Mesothelial cell of epicardium (in vitro differentiated cells): ENCODE results near the gene ACTN4. TPM values are rescaled to one million over a fixed set of nuclear protein-coding genes. Genes with fewer than 3 reads are reported as not detected.
A peak's percentile ranks its signal among the peaks of the same experiment; 100 is the strongest.

ENCODE experiments used
- DNase-seq, 2 experiments: peaks; one replicate each; pipeline ENCODE4 v3.0.0; 2021; ENCODE audit warnings: low spot score in 2 of 2; ENCODE audit not compliant: unreplicated experiment in 2 of 2
- H3K27ac Mint-ChIP-seq: 2 replicates; pipeline ENCODE4 v1.8.0; 2021; ENCODE audit warnings: mixed read lengths
- H3K27me3 Mint-ChIP-seq: 2 replicates; pipeline ENCODE4 v1.8.0; 2021; ENCODE audit warnings: low read depth, mixed read lengths
- H3K36me3 Mint-ChIP-seq: 2 replicates; pipeline ENCODE4 v1.8.0; 2021; ENCODE audit warnings: mixed read lengths
- H3K4me1 Mint-ChIP-seq: 2 replicates; pipeline ENCODE4 v1.8.0; 2021; ENCODE audit warnings: mixed read lengths
- H3K4me3 Mint-ChIP-seq: 2 replicates; pipeline ENCODE4 v1.8.0; 2021; ENCODE audit warnings: mild to moderate bottlenecking, moderate library complexity, mixed read lengths
- H3K9me3 Mint-ChIP-seq: 2 replicates; pipeline ENCODE4 v1.8.0; 2021; ENCODE audit warnings: mixed read lengths
- total RNA-seq: library from RNA; stranded (reverse); gene quantifications from 3 replicates; pipeline ENCODE4 v1.2.1, GENCODE V29; 2021
- TF ChIP-seq, protein P1 (sequence below): fragments of 200-600 bp; sonication (generic); IDR thresholded peaks from one replicate; pipeline ENCODE4 v1.5.0; 2021; ENCODE audit warnings: antibody characterized with exemption; ENCODE audit not compliant: unreplicated experiment

The ACTN4 gene
- total RNA-seq, 1 donor from 2014 or later = 452 TPM

- Mint-ChIP-seq H3K27ac (peak overlapping the region; percentile 64), H3K36me3 (peaks cover 24% of the 10 kb centered on the region), H3K4me3 (no peak overlapping the region), H3K4me1 (peaks cover 9% of the 10 kb centered on the region), H3K9me3 (no peaks in the 10 kb centered on the region), H3K27me3 (no peaks in the 10 kb centered on the region)
- TF ChIP-seq, protein P1, sequence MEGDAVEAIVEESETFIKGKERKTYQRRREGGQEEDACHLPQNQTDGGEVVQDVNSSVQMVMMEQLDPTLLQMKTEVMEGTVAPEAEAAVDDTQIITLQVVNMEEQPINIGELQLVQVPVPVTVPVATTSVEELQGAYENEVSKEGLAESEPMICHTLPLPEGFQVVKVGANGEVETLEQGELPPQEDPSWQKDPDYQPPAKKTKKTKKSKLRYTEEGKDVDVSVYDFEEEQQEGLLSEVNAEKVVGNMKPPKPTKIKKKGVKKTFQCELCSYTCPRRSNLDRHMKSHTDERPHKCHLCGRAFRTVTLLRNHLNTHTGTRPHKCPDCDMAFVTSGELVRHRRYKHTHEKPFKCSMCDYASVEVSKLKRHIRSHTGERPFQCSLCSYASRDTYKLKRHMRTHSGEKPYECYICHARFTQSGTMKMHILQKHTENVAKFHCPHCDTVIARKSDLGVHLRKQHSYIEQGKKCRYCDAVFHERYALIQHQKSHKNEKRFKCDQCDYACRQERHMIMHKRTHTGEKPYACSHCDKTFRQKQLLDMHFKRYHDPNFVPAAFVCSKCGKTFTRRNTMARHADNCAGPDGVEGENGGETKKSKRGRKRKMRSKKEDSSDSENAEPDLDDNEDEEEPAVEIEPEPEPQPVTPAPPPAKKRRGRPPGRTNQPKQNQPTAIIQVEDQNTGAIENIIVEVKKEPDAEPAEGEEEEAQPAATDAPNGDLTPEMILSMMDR = no peak
- no peak for DNase-seq
Measured at GRCh38 chr19:38727868-38728660, 80.6 kb downstream of the ACTN4 start.

DNA sequence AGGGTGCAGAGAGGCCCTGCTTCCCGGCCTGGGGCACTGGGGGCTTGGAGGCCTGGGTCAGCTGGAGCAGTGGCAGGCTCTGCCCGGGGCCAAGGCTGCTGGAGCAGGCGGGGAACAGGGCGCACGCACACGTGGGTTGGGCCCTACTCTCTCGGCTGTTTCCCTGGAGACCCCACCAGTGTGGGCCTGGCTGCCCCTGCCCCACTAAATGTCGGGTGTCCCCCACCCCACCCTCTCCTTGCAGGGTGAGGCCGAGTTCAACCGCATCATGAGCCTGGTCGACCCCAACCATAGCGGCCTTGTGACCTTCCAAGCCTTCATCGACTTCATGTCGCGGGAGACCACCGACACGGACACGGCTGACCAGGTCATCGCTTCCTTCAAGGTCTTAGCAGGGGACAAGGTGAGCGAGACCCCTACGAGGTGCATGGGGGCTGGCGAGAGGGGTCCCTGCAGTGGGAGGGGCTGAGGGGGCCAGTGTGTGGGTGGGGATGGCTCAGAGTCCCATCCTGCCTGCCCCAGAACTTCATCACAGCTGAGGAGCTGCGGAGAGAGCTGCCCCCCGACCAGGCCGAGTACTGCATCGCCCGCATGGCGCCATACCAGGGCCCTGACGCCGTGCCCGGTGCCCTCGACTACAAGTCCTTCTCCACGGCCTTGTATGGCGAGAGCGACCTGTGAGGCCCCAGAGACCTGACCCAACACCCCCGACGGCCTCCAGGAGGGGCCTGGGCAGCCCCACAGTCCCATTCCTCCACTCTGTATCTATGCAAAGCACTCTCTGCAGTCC is 81.5 kb downstream of the ACTN4 start:
- Mint-ChIP-seq H3K4me1 (peaks cover 9% of the 10 kb centered on the region), H3K27ac (no peak overlapping the region), H3K9me3 (no peaks in the 10 kb centered on the region), H3K4me3 (no peak overlapping the region), H3K36me3 (peaks cover 24% of the 10 kb centered on the region), H3K27me3 (no peaks in the 10 kb centered on the region)
- no peak for DNase-seq
- TF ChIP-seq, protein P1 = no peak

- peak; percentile 59 to 87 for DNase-seq
- Mint-ChIP-seq H3K27ac (peak overlapping the region; percentile 87), H3K27me3 (no peaks in the 10 kb centered on the region), H3K4me1 (peaks cover 9% of the 10 kb centered on the region), H3K4me3 (no peak overlapping the region), H3K9me3 (no peaks in the 10 kb centered on the region), H3K36me3 (peaks cover 22% of the 10 kb centered on the region)
- TF ChIP-seq, protein P1 = peak; percentile 73
Measured at GRCh38 chr19:38729653-38730469, 82.4 kb downstream of the ACTN4 start.

- Mint-ChIP-seq H3K27ac (peak overlapping the region; percentile 59), H3K4me3 (no peak overlapping the region), H3K27me3 (peaks cover 1% of the 10 kb centered on the region), H3K4me1 (peaks cover 9% of the 10 kb centered on the region), H3K9me3 (no peaks in the 10 kb centered on the region), H3K36me3 (peaks cover 21% of the 10 kb centered on the region)
- no peak for DNase-seq
- TF ChIP-seq, protein P1 = no peak
Measured at GRCh38 chr19:38730470-38730730, 83.0 kb downstream of the ACTN4 start.

DNA sequence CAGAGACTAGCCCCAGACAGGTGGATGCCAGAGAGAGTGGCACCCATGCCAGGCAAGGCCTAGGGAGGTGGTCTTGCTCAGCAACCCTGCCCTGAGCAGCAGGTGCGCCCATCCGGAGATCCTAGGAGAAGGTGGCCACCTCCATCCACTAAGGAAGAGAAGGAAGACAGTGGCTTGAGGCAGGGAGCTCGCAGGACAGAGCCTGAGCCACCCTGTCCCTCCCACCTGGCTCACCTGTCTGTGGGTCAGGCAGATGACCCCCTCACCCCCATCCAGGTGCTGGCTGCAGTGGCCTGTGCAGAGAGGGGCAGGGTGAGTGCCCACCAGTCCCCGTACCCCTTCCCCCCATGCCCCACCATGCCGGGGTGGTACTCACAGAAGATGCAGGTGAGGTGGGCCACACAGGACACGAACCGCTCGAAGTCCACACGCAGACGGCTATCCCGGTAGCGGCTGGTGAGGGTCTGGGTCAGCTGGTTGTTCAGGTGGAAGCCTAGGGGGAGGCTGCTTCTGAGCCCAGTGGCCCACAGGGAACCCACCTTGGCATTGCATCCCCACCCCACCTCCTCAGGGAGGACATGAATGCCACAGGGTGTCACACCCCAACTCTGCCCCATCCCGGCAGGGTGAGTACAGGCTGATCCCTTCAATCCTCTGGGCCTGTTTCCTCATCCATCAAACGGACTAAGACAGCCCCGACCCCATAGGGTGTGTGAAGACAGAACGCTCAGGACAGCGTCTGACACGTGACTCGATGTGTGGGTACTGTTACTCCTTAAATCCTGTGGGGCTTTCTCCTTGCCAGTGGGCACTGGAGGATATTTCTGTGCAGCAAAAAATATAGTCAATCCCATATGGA is 83.5 kb downstream of the ACTN4 start:
- peaks cover 21% of the 10 kb centered on the region for H3K36me3 Mint-ChIP-seq
- TF ChIP-seq, protein P1 = no peak
- peak in 1 of 2 experiments; percentile 12 for DNase-seq

More for the DNA sequence above, 83.5 kb downstream of the ACTN4 start:
- peaks cover 9% of the 10 kb centered on the region for H3K4me1 Mint-ChIP-seq
- H3K27ac Mint-ChIP-seq = peak overlapping the region; percentile 59
- H3K27me3 Mint-ChIP-seq = peaks cover 1% of the 10 kb centered on the region
- no peaks in the 10 kb centered on the region for H3K9me3 Mint-ChIP-seq
- no peak overlapping the region for H3K4me3 Mint-ChIP-seq
